HG03432 (cell line): ENCODE measurements around the gene SEC61A2.
"Not testable (repeated sequence)": the region's sequence is repeated elsewhere in the genome, so short reads cannot be mapped to it uniquely, and the experiment has no call there.

ENCODE experiments used
- ATAC-seq: cut with Tn5 transposase; IDR thresholded peaks from one replicate; pipeline ENCODE4 v1.9.1; 2021; ENCODE audit warnings: mild to moderate bottlenecking, moderate library complexity; ENCODE audit not compliant: unreplicated experiment

SEC61A2 gene

DNA sequence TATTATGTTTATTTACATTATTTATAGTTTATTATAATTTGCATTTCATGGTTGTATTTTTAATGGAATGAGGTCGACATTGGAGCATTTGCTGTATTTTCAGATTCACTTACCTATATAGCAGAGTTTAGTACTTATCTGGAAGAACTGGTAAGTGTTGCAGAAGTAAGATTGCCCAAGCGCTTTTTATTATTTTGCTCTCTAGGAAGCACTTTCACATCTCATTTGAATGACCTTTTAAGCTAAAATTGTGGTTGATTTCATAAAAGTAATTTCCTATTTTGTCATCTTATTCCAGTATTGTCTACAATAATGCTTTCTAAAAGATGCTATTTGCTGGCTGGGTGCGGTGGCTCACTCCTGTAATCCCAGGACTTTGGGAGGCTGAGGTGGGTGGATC is 28.6 kb downstream of the SEC61A2 start:
- no peak for ATAC-seq

DNA sequence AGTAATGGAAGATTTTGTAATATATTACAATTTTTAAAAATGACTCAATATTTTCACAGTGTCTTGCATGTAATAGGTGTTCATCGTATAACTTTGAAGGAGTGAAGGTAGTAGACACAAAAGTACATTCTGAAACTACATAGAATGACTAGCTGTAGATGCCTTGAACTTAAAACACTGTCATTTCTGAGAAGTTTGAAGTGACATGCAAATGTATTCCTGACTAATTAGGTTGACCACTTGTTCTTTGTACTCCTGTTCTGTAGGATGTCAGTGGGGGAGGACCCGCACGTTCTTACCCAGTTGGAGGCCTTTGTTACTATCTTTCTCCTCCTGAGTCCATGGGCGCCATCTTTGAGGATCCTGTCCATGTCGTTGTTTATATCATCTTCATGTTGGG is 31.2 kb downstream of the SEC61A2 start:
- no peak for ATAC-seq

DNA sequence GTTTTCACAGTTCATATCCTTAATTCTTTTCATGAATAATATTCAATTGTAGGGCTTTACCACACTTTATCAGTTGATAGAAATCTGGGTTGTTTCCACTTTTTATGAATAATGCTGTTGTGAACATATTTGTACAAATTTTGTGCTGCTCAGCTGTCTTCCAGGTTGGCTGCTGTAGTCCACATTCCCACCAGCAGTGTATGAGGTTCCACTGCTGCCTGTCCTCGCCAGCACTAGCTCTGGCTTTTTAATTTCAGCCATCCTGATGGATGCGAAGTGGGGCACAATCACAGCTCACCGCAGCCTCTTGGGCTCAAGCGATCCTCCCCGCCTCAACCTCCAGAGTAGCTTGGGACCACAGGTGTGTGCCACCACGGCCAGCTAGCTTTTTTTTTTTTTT is 33.5 kb downstream of the SEC61A2 start:
- ATAC-seq, result no peak

DNA sequence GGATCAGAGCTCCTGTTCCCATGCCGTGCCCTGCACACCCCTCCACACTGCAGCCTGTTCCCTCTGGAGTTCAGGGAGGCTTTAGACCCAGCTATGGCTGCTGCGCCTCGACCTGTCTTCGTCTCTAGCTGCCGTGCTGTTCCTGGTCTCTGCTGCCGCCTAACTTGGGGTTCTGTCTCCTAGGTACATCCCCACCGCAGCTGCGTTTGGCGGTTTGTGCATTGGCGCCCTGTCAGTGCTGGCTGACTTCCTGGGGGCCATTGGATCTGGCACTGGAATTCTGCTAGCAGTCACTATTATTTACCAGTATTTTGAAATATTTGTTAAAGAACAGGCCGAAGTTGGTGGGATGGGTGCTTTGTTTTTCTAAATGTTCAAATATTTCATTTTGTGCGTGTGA is 34.6 kb downstream of the SEC61A2 start:
- no peak for ATAC-seq

DNA sequence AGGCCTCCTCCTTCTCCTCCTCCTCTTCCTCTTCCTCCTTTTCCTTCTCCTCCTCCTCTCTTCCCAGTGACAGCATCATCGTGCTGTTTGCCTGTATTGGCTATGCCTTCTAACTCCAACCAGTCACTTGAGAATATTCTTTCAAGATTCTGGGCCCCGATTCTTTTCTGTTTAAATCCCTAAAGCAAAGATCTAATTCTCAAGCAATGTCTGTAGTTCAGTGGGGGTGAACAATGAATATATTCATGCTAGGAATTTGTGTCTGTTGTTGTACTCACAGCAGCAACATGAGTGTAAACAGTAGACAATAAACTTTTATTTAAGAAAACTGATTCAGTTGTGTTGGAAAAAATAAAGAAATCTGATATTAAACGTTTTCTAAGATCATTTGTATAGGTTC is 35.6 kb downstream of the SEC61A2 start:
- no peak for ATAC-seq

DNA sequence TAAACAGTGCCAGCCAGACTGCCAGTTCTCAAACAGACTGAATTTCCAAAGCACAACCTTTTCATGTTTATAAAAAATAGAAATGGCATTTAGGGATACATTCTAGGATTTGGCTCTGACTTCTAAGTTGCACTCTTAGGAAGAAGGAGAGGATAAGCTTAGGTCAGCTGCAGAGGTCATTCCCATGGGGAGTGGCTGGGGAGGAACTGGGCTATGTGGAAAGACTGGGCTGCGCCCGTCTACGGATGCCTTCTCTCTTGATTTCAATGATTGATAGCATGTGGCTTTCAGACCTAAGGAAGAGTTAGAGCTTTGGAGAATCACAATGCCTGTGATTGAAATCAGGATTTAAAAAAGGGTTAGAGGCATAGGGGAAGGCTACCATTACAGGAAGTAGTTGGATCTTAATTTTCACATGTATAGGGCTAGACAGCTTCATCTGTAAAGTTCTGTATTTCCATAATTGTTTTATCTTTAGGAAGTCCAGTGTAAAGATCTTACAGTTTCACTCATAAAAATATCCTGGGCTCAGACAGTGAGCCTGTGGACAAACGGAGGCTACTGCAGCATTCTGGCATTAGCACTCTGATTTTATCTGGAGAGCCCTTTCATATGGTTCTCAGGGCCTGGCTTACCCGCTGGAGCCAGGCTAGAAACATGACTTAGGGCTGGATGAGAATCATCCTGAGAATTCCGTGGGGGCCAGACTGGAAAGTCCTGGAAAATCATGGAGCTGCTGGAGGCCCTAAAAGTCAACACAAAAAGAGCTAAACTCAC is 36.7 kb downstream of the SEC61A2 start:
- no peak for ATAC-seq

DNA sequence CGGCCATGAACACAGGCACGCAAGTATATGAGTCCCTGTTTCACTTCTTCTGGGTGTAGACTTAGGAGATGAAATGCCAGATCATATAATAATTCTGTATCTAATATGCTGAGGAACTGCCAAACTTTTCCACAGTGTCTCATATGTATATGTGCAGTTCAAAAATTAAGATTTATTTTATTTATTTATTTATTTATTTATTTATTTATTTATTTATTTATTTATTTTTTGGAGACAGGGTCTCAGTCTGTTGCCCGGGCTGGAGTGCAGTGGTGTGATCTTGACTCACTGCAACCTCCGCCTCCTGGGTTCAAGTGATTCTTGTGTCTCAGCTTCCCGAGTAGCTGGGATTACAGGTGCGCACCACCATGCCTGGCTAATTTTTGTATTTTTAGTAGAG is 42.0 kb downstream of the SEC61A2 start:
- ATAC-seq, result not testable (repeated sequence)

DNA sequence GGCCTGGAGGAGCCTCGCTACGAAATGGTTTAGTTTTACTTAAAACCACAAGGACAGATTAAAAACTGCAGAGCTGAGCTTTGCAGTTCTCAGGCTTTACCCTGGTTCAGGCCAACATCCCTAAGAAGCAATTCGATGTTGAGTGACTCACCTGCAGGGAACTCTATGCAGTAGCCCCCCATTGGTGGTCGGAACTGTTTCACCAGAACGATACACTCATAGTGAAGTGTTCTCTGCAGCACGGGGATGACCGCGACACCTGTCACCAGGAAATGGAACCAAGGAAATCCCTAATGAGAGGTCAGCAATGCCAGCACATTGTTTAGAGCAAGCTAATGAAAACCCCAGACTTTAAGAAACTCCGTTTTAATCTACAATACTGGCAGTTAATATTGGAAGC is 48.2 kb downstream of the SEC61A2 start:
- ATAC-seq, result no peak

DNA sequence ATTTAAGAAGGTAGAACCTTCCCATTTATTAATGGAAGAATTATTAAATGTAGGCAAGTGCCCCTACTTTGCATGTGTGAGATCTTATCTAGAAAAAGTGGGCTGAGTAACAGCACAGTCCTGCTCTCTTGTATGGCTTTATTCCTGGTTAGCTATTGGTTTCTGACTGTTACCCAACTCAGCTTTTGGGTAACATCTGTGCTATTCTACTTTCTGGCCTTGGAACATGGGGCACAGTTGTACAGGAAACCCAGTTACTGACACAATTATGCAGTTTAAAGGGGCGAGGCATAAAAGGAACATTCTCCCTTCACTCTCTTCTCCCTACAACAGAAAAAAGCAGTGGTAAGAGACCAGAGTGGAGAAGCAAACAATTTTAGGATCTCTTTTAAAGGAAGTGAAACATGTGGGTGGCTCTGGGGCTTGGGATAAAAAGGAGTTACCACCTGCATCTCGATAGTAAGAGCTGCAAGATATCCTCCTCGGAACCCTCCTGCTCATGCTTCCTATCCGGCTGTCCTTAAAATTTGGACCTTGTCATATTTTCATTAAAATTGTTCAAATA is 50.2 kb downstream of the SEC61A2 start:
- ATAC-seq, result no peak

DNA sequence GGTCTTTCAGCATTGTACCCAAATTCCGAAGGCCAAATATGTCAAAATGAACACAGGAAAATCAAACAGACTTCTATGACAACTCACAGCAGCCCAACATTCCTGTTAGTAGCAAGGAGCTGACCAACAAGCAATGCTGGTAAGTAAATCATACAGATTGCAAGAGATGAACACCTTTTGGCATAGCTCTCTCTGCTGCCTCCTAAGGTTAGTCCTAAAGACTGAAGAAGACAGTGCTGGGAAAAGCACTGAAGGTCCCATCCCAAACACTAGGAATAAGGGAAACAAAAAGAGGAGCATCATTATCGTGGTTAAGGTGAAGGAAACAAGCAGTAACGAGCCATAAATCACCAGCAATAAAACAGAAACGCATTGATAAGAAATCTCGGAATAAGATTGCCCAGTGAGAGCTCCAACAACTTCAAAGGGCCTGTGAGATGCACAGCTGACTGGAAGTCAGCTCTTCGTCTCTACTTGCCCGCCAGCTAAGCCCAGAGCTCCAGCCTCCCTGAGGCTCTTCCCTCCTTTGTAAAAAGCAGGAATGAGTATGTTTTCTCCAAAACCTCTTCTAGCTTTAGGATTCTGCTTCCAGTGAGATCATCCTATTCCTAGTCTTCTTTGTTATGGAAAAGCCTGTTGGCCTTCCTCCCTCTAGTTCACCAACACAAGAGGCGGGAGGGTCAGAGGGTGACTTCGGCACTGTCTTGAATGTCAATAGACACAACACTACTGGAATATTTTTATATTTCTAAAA is 50.9 kb downstream of the SEC61A2 start:
- ATAC-seq, result no peak

DNA sequence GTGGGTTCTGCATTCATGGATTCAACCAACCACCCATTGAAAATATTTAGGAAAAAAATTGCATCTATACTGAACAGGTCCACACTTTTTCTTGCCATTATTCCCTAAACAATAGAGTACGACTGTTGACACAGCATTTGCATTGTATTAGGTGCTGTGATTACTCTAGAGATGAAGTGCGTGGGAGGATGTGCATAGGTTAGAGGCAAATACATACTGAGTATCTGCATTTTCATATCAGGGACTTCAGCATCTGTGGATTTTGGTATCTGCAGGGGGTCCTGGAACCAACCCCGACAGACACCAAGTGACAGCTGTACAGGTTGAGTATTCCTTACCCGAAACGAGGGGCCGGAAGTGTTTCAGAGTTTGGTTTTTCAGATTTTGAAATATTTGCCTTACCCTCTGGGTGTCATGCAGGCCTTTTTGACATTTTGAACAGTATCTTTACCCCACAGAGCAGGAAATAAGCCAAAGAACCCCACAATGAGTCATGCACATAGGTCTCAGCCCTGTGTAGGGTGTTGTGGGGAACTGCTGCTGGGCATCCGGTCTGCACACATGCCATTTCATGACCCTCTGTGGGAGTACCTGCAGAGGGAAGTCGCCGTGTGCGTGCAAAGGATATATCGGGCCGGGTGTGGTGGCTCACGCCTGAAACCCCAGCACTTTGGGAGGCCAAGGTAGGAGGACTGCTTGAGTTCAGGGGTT is 51.7 kb downstream of the SEC61A2 start:
- ATAC-seq, result no peak

DNA sequence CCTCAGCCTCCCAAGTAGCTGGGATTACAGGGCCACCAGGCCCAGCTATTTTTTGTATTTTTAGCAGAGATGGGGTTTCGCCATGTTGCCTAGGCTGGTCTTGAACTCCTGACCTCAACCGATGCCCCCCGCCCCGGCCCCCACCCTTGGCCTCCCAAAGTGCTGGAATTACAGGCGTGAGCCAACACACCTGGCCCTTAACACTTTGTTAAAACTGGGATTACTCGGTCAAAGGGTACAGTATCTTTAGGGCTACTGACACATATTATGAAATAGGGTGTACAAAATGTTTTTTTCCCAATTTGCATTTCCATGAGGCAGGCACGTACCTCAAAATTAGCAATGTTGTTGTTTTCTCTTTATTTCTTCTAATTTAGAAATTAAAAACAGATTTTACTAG is 54.7 kb downstream of the SEC61A2 start:
- ATAC-seq, result no peak

DNA sequence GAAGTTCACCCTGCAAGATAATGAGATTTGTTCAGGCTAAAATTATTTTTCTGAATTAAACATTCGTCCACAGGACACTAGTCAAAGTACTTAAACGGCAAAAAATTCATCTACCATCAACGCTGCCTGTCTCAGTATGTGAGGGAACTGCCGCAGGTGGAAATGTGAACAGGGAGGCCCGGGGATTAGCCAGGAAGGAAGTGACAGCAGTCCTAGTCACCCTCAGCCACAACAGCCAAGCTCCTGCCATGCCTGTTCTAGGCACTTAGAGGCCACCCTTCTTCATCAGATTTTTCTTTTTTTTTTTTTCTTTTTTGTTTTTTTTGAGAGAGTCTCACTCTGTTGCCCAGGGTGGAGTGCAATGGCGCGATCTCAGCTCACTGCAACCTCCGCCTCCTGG is 56.8 kb downstream of the SEC61A2 start:
- ATAC-seq, result no peak

DNA sequence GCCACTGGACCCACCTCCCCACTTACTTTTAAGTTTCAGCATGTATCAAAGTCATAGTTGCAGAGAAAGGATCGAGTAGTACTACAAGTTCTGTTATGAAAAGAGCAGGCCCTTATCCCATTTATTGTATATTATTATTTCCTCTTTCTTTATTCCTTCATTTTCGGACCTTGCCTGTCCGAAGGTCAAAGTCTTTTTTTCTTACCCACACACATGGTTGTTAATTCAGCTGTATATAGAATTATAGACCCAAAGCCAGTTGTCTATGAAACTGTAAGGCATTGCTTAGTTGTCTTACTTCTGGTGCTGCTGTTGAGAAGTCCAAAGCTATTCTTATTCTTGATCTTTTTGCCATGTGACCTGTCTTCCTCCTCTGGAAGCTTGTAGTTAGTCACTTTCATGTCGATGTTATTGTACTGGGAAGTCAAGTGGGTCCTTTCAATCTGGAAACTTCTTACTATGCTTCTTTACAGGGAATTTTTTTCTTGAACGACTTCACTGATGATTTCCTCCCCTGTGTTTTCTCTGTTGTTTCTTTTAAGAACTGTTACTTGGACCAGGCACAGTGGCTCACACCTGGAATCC is 57.9 kb downstream of the SEC61A2 start:
- no peak for ATAC-seq

DNA sequence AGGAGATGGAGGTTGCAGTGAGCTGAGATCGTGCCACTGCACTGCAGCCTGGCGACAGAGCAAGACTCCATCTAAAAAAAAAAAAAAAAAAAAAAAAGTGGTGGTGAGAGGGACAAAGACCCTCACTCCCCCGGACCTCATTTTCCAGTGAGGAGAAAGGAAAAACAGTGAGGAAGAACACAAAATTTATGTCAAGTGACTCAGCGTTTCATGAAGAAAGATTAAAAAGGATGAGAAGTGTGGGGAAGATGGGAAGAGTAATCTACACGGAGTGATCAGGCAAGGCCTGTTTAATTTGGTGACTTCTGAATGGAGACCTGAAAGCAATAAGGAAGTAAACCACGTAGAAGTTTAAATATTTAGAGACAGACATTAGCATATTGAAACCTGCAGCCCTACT is 59.2 kb downstream of the SEC61A2 start:
- ATAC-seq, result no peak

DNA sequence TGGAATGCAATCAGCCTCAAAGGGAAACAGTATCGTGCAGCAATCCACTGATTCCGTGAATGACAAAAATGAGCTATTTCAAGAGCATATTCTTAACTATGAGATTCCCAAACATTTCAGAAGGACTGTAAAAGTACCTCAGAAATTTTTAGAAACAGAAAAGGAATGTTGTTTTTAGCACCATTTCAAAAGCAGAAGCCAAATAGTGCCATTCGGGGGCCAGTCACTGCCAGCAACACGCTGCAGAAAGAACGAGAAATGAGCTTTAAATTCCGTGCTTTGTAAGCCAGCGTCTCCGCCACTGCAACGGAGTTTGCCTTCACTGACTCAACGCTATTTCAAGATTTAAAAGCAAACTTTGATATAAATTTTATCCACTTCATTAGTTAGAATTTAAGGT is 59.9 kb downstream of the SEC61A2 start:
- ATAC-seq, result no peak

DNA sequence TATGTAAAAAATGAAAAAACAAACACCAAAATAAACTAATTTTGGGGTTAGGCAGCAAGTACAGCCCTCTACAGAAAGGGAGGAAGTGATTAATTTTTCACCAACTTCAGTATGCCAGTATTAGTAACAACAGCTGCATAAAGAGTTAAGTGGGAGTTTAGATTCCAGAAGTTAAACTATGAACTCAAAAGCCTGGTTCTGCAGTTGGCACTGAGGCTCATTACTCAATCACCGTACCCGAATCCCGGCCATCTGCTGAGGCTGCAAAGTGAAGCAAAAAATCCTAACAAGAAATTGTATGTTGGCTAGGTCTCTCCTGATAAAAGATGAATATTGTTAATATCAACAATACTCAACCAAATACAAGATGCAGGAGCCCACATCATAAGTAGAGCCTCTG is 62.2 kb downstream of the SEC61A2 start:
- no peak for ATAC-seq

DNA sequence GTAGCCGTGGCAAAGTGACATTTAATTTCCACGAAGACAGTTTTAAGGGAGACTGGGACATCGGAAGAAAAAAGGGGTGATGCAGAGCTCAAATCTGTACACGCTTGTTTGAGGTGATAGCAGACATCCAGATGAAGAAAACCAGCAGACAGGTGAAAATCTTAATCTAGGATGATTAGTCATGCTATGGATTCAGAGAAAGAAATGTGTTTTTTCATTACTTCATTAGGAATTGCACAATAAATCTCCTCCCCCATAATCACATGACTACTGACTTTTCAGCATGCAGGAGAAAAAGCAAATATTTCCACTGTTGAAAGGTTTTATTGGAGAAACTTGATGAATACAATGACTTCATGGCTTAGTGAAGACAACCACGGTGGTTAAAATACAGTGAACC is 63.7 kb downstream of the SEC61A2 start:
- no peak for ATAC-seq

DNA sequence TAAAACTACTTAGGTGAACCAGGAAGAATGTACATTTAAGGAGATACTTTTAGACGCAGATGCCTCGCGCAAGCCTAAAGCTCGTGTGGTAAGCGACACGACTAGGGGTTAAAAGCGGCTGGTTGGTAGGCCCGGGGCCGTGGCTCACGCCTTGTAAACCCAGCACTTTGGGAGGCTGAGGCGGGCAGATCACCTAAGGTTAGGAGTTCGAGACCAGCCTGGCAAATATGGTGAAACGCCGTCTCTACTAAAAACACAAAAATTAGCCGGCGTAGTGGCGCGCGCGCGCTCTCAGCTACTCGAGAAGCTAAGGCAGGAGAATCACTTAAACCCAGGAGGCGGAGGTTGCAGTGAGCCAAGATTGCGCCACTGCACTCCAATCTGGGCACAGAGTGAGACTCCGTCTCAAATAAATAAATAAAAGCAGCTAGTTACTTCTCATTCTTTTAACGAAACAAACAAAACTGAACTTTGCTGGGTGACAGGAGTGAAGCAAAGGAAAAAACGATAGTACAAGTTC is 65.3 kb downstream of the SEC61A2 start:
- no peak for ATAC-seq

DNA sequence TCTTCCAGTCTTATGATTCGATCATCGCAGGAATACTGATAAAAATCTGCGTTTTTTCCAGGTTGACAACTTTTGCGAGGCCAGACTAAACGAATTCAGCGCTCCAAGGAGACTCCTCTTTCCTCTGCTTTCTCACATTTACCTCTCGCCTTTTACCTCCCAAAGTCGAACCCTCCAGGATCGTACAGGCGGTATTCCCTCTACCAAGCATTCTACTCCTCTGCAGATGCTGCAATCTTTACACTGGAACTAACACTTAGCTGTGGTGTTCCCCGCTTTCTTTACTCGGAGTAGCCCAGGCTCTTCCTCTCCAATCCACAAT is 65.8 kb downstream of the SEC61A2 start:
- peak; percentile 12 for ATAC-seq
